Retinal pigment epithelial cell (primary cell): ENCODE data around the gene ACTL7A.
A peak's percentile ranks its signal among the peaks of the same experiment; 100 is the strongest.
"Not testable (repeated sequence)": the region's sequence is repeated elsewhere in the genome, so short reads cannot be mapped to it uniquely, and the experiment has no call there.

ENCODE experiments used
- DNase-seq: peaks from one replicate; pipeline ENCODE4 v3.0.0-alpha.2; 2010; ENCODE audit warnings: low read depth
- H3K4me3 ChIP-seq: 2 replicates; pipeline ENCODE4 v1.5.1; 2011; ENCODE audit warnings: mild to moderate bottlenecking, low read length, control low read depth, moderate library complexity
- CTCF ChIP-seq: conservative IDR thresholded peaks from 2 replicates; pipeline ENCODE4 v1.5.1; 2011; ENCODE audit warnings: low read depth, low read length, control low read depth, inconsistent platforms

ACTL7A gene

GRCh38 chr9:108877524-108877923, 15.5 kb downstream of the ACTL7A start:
- TF ChIP-seq CTCF: no peak
- no peak overlapping the region for H3K4me3 ChIP-seq
- no peak for DNase-seq

DNA sequence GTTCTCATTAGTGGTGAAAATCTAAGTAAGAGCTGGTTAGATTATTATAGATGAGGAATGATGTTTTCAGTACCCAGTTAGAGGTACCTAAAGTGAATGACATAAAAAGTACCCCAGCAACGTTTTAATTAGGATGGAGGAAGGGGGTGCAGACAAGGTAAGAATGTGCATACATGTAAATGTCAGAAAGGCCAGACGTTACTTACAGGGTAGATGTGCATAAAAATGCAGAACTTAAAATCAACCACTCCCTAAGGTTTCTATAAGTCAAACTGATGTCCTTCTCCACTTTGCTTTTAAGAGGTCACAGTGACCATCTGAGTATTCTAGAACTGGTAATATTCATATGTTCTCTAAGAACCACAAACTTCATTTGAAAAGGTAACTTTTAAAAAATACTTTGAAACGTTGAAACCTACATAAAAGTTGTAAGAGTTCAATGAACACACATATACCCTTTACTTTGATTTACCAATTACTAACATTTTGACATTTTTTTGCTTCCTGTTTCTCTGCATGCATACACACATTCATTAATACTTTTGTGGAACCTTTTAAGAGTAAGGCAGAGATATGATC, 18.8 kb downstream of the ACTL7A start:
- TF ChIP-seq CTCF: no peak
- no peak overlapping the region for H3K4me3 ChIP-seq
- DNase-seq: no peak

DNA sequence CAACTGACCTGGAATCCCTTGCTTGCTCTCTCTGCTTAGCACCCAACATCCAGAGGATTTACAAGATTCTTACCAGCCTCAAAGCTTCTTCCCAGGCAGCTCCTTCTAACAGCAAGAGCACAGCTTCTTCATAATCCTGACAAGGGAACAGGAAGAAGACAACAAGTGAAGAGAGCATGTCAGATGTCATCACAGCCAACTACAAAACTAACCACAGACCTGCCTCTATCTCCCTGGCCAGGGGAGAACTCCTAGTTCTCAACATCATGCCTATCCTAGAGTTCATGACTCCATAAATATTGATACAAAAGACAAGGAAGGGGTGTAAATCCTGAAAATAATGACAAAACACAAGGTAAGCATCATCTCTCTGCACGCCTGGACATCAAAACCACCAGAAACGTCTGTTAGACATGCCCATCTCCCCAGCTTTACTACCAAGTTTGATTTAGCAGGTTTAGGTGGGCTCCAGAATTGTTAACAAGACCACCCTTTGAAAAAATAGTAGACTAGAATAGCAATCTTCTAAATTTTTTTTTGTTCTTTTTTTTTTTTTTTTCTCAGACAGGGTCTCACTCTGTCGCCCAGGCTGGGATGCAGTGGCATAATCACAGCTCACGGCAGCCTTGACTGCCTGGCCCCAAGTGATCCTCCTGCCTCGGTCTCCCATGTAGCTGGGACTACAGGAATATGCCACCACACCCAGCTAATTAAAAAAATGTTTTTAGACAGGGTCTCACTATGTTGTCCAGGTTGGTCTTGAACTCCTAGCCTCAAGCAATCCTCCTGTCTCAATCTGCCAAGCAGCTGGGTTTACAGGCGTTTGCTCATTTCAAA, 20.2 kb downstream of the ACTL7A start:
- H3K4me3 ChIP-seq: no peak overlapping the region
- DNase-seq: no peak
- TF ChIP-seq CTCF: no peak

GRCh38 chr9:108883085-108883484, 21.0 kb downstream of the ACTL7A start:
- no peak for TF ChIP-seq CTCF
- H3K4me3 ChIP-seq: no peak overlapping the region
- DNase-seq: no peak

DNA sequence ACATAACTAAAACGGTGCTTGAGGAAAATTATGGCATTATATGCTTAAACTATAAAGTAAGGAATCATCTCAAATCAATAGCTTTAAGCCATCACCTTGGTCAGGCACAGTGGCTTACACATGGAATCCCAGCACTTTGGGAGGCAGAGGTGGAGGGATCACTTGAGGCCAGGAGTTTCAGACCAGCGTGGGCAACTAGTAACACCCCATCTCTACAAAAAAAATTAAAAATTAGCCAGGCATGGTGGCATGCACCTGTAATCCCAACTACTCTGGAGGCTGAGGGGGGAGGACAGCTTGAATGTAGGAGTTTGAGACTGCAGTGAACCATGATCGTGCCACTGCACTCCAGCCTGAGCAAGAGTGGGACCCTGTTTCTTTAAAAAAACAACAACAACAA, 22.6 kb downstream of the ACTL7A start:
- no peak overlapping the region for H3K4me3 ChIP-seq
- TF ChIP-seq CTCF: no peak

DNA sequence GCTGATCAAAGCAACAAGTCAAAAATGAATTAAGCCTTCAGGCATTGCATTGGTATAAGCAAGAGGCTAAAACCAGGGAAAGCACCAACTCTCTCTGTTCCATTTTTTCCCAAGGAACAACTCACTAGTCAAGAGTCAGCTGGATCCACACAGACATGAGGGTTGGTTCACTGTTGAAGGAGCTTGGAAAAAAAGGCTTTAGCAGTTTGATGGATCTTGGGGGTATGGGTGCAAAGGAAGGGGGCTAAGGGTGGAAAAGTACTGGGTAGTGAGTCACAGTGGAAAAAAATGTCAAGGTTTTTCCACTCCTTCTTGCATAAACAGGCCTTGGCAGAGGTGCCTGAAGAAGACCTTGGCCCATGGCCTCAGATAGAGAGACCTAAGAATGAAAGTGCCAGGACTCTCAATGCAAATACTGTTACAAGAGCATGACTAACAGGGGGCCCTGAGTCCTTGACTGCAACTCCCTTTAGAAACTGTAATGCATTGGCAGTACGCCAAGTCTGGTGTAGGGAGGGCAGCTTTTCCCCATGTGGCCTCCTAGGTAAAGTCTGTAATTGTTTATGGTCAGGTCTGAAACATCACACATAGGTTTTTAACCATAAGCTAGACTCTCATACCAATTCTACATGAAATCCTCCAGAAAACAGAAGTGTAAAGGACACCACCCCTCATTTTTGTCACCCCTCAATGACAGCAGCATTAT, 23.7 kb downstream of the ACTL7A start:
- DNase-seq: peak; percentile 74
- no peak overlapping the region for H3K4me3 ChIP-seq
- TF ChIP-seq CTCF: no peak

More for the DNA sequence above, 22.6 kb downstream of the ACTL7A start:
- no peak for DNase-seq

- not testable (repeated sequence) for DNase-seq, H3K4me3 ChIP-seq
These were observed 24.7 kb downstream of the ACTL7A start for GRCh38 chr9:108886594-108887271.
